Measurements from ENCODE around the gene OBSCN.

OBSCN gene

DNA sequence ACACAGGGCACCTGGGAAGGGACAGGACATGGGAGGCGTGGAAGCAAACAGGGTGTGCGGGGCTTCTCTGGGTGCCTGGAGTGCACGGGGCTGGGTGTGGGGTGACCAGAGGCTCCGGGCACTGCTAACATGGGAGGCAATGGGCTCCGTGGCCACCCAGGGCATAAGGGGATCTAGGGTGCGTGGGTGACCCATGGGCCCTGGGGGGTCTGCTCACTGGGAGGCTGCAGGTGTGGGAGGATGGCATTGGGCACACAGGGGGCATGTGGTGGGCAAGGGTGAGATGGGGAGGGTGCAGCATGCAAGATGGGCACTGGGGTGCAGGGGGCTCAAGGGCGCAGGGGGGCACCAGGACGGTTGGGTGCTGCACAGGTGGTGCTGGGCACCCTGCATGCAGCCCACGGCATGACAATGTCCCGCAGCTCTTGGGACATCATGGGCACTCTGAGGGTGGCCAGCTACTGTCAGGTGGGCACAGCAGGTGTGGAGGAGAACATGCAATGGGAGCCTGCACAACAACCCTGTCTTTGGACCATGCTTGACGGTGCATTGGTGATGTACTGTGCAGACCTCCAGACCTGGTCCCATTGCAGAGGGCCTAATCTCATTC lies 183.7 kb downstream of the OBSCN start:
- Mint-ChIP-seq H3K27ac (peak overlapping the region in 1 of 2 donors; percentile 60), H3K27me3 (no peaks in the 10 kb centered on the region), H3K4me3 (peak overlapping the region in 1 of 2 donors; percentile 31), H3K36me3 (ENCODE audit: insufficient read depth) (peaks cover 19% of the 10 kb centered on the region), H3K9me3 (no peaks in the 10 kb centered on the region), H3K4me1 (ENCODE audit: low read depth in 2 of 2) (peaks cover 2 to 9% of the 10 kb centered on the region in 2 donors)
- DNase-seq: no peak
- ATAC-seq (replicated peaks): no peak

DNA sequence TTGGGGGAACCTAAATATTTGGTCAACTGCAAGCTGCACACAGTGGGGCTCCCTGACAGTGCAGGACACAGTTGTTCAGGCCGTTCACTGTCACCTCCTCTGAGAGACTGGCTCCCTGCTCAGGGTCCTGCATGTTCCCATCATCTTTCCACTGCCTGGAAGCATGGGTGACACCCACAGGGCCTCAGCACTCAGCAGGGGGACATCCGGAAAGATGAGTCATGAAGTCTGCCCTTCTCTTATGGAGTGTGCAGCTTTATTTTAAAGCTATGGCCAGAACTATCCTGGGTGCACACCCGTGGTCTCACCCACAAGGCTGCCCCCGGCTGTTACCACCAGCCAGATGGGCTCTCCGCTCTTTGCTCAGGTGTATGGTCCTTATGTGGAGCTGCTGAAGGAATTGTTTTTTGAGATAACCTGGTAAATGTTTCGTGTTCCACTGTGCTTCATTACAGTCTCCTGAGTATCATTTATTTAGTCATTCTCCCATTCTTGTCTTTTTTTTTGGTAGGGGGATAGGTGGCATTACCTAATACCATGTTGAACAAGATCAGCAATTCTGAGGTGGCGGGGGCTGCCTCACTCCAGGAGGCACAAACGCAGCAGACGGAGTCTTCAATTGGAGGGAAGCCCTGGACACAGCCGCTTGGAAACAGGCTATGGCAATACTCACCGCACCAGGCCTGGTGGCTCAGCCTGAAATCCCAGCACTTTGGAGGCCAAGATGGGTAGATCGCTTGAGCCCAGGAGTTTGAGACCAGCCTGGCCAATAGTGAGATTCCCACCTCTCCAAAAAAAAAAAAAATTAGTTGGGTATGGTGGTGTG lies 184.5 kb downstream of the OBSCN start:
- no peak overlapping the region for H3K27ac Mint-ChIP-seq
- H3K4me3 Mint-ChIP-seq: no peak overlapping the region
- peaks cover 20% of the 10 kb centered on the region for H3K36me3 Mint-ChIP-seq (ENCODE audit: insufficient read depth)
- no peaks in the 10 kb centered on the region for H3K9me3 Mint-ChIP-seq
- H3K4me1 Mint-ChIP-seq (ENCODE audit: low read depth in 2 of 2): peaks cover 3 to 10% of the 10 kb centered on the region in 2 donors
- ATAC-seq (replicated peaks) (no peak), DNase-seq (no peak)
- H3K27me3 Mint-ChIP-seq: no peaks in the 10 kb centered on the region

DNA sequence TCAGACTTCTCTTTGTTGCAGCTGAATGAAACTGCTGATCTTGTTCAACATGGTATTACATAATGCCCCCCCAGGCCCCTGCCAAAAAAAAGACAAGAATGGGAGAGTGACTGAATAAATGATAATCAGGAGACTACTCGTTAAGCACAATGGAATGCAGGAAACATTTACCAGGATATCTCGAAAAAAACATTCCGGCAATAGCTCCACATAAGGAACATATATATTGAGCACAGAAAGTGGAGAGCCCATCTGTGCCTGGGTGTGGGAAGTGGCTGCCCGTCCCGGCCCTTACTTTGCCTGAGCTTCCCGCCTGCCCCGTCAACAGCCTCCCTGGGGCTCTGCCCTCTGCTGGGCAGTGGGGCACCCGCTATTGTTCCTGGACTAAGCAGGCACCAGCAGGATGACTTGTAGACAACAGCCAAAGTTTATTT lies 185.4 kb downstream of the OBSCN start:
- ATAC-seq (replicated peaks) (no peak), DNase-seq (no peak)
- Mint-ChIP-seq H3K27ac (no peak overlapping the region), H3K4me1 (ENCODE audit: low read depth in 2 of 2) (peaks cover 7 to 14% of the 10 kb centered on the region in 2 donors), H3K27me3 (no peaks in the 10 kb centered on the region), H3K4me3 (no peak overlapping the region), H3K9me3 (no peaks in the 10 kb centered on the region), H3K36me3 (ENCODE audit: insufficient read depth) (peaks cover 20% of the 10 kb centered on the region)

DNA sequence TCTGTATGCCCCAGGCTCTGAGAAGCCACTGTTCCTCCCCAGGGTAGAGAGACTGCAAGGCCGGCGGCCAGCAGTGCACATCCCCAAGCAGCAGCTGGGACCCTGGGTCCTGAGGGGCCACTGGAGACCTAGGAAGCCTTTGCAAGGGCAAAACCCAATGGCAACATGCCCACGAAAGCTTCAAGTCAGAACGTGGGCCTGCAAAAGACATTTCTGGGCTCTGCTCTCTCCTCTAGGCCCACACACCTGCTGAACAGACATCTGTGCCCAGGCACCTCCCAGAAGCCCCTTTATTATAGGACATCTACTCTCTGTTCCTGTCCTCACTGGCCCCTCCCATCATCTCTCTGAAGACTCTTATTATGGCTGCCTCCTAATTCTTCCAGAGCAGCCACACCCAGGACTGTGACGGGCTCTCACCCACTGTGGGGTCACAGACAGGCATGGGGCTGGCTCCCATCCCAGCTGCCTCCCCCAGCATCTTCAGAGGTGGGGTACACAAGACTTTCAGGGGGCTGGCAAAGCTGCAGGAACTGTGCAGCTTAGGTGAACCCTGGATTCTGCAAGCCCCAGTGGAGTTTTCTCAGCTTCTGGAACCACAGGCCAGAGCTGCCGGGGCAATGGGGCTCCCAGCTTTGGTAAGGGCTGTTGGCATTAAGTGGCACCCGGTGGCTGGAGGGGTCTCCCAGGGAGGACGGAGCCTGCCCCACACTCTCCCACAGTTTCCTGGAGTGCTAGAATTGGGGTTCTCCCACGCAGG lies 186.1 kb downstream of the OBSCN start:
- no peak overlapping the region for H3K27ac Mint-ChIP-seq
- no peak overlapping the region for H3K4me3 Mint-ChIP-seq
- peaks cover 25% of the 10 kb centered on the region for H3K36me3 Mint-ChIP-seq (ENCODE audit: insufficient read depth)
- no peaks in the 10 kb centered on the region for H3K9me3 Mint-ChIP-seq
- no peak for DNase-seq
- H3K27me3 Mint-ChIP-seq: no peaks in the 10 kb centered on the region
- H3K4me1 Mint-ChIP-seq (ENCODE audit: low read depth in 2 of 2): peaks cover 7 to 14% of the 10 kb centered on the region in 2 donors
- ATAC-seq (replicated peaks): no peak

DNA sequence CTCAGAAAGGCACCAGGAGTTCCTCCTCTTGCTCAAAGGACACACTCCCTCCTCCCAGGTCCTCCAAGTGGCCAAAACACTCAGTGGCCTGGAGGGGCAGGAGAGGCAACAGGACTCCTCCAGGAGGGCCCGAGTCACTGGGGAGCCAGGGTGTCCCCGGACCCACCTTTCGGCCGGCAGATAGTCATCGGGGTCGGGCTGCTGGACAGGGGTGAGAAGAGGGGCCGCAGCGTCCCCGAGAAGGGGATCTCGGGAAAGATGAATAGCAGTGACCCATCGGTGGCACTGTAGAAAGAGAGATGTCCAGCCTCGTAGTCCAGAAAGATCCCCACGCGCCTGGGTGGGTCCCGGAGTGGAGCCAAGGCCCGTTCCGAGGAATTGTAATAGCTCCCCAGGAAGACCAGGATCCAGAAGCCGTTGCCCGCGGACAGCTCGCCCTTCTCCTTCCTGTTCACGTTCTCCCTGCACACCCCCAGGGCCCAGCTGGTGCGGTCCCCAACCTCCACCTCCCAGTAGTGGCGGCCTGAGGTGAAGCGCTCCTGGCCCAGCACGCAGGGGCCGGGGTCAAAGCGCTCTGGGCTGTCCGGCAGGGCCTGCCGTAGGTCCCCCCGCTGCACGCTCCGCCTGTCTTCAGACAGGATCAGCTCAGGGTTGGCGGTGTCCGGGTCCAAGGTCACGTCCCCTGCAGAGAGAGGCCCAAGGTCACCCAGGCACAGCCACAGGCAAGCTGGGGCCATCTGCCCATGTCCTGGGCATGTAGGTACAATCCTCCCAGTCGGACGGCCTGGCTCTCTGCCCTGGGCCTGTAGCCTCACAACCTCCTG lies 186.9 kb downstream of the OBSCN start:
- H3K4me1 Mint-ChIP-seq (ENCODE audit: low read depth in 2 of 2): peaks cover 10 to 18% of the 10 kb centered on the region in 2 donors
- peaks cover 27% of the 10 kb centered on the region for H3K36me3 Mint-ChIP-seq (ENCODE audit: insufficient read depth)
- no peak overlapping the region for H3K4me3 Mint-ChIP-seq
- H3K27ac Mint-ChIP-seq: peak overlapping the region in 1 of 2 donors; percentile 69
- no peaks in the 10 kb centered on the region for H3K27me3 Mint-ChIP-seq
- no peaks in the 10 kb centered on the region for H3K9me3 Mint-ChIP-seq
- DNase-seq (no peak), ATAC-seq (replicated peaks) (no peak)

DNA sequence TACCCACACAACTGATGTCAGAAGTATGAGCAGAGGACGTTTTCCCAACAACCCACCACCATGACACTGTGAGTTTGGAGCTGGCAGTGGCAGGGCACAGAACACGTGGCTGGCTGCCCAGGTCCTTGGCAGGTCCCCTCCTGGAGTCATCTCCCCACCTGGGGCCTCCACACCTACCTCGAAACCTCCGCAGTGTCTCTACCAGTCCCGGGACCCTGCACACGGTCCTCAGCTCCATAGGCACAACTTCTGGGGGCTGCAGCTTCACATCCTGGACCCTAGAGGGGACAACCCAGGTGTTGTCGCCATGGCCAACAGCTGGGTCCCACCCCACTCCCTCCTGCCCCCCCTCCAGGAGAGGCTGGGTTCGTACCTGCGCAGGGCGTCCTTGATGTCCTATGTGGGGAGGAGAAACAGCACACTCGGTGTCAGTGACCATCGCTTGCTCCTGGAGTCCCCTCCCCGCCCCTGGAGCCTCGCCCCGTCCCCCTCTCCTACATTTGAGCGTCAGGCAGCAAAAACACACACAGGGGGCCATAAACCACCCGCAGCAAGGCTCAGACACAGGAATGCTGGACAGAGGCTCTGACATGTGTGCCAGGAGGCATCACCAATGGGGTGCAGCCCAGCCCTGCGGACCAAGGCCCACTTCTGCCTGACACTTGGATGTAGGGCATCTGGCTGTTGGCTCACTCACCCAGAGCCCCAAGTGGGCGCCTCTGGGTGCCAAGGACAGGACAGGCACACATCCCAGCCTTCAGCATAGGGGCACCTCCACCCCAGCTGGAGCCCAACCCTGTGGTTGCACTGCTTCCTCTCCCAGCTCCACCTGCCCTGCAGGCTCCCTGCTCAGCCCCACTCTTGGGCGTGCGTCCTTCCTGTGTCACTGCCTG lies 189.2 kb downstream of the OBSCN start:
- no peak overlapping the region for H3K4me3 Mint-ChIP-seq
- no peaks in the 10 kb centered on the region for H3K27me3 Mint-ChIP-seq
- DNase-seq (no peak), ATAC-seq (replicated peaks) (no peak)
- no peaks in the 10 kb centered on the region for H3K9me3 Mint-ChIP-seq
- H3K27ac Mint-ChIP-seq: peak overlapping the region; percentile 30 to 69
- peaks cover 45% of the 10 kb centered on the region for H3K36me3 Mint-ChIP-seq (ENCODE audit: insufficient read depth)
- H3K4me1 Mint-ChIP-seq (ENCODE audit: low read depth in 2 of 2): peaks cover 30 to 36% of the 10 kb centered on the region in 2 donors

DNA sequence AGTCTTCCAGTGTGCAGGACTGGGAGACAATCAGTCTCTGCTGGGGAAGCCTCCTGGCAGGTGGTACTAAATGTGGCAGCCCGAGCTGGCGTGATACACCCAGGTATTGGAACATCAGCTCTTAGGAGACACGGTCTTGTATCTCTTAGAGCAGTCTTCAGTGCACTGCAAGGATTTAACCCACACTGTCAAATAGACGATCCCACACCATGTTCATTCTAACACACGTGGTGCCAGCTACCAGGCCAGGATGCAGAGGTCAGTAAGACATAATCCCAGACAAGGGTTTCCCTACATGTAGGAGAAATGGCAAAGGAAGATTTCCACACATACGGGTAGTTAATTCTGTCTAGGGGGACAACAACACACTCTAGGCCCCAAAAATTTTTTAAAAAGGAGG lies 190.1 kb downstream of the OBSCN start:
- Mint-ChIP-seq H3K4me1 (ENCODE audit: low read depth in 2 of 2) (peaks cover 38 to 42% of the 10 kb centered on the region in 2 donors), H3K27me3 (no peaks in the 10 kb centered on the region), H3K27ac (peak overlapping the region; percentile 30 to 69), H3K4me3 (no peak overlapping the region), H3K9me3 (no peaks in the 10 kb centered on the region), H3K36me3 (ENCODE audit: insufficient read depth) (peaks cover 50% of the 10 kb centered on the region)
- ATAC-seq (replicated peaks) (no peak), DNase-seq (no peak)

DNA sequence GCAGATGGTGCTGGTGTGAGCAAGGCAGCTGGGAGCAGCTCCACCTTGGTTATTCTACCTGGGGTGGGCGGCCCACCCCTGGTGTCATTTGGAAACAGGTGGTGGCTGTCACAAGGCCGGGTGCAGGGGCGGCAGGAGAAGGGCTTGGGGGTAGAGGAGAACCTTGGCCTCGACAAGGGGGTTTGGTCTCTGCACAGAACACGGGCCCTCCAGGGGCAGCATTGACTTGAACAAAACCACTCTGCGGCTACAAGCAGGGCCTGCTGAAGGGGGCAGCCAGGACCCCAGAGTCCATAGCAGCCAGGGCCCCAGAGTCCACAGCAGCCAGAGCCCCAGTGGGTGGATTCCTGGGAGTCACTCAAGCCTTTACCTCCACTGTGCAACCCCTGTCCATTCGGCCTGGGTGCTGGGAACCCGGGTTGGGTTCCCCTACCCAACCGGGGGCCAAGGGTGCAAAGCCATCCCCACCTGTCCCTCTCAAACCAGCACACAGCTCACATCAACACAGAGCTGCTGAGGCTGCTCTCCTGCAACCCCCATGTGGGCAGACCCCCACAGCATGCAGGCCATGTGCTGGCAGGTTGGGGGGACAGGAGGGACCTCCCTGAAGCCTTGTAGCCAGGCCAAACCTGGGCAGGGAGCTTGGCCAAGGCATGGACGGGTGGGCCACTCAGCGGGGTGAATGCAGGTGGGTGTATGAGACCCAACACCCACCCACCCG lies 191.1 kb downstream of the OBSCN start:
- Mint-ChIP-seq H3K36me3 (ENCODE audit: insufficient read depth) (peaks cover 49% of the 10 kb centered on the region), H3K4me3 (no peak overlapping the region), H3K27ac (peak overlapping the region; percentile 77 to 87), H3K9me3 (no peaks in the 10 kb centered on the region), H3K27me3 (no peaks in the 10 kb centered on the region), H3K4me1 (ENCODE audit: low read depth in 2 of 2) (peaks cover 46 to 47% of the 10 kb centered on the region in 2 donors)
- DNase-seq (no peak), ATAC-seq (replicated peaks) (no peak)

DNA sequence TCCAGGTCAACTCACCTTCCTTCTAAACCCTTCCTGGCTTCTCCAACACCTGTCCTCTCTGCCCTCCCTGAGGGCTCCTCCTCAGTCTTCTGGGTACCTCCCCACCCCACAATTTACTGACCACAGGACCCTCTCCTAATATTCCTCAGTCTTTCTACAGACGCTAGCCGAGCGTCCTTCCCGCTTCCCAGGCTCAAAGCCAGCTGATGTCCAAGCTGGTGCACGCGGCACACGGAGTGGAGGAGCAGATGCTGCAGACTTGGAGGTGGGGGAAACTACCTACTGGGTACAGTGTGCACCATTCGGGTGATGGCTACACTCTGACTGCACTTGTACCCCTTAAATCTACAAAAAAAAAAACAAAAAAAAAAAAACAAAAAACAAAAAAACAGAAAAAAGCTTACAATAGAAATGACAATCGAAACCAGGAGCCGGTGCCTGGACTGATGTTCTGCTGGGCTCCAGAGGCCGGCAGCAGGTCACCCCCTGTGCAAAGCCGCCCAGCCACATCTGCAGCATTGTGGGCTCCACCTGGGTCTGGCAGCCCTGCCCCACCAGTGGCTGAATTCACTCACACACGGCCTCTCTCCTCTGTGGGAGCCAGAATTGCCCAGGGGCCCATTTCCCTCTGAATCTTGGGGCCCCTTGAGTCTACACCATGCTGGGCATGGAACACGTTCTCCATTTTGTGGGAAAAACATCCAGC lies 191.8 kb downstream of the OBSCN start:
- Mint-ChIP-seq H3K4me3 (no peak overlapping the region), H3K9me3 (no peaks in the 10 kb centered on the region), H3K36me3 (ENCODE audit: insufficient read depth) (peaks cover 49% of the 10 kb centered on the region), H3K4me1 (ENCODE audit: low read depth in 2 of 2) (peaks cover 53% of the 10 kb centered on the region in 2 donors), H3K27me3 (no peaks in the 10 kb centered on the region), H3K27ac (peak overlapping the region; percentile 30 to 87)
- DNase-seq (no peak), ATAC-seq (replicated peaks) (no peak)

DNA sequence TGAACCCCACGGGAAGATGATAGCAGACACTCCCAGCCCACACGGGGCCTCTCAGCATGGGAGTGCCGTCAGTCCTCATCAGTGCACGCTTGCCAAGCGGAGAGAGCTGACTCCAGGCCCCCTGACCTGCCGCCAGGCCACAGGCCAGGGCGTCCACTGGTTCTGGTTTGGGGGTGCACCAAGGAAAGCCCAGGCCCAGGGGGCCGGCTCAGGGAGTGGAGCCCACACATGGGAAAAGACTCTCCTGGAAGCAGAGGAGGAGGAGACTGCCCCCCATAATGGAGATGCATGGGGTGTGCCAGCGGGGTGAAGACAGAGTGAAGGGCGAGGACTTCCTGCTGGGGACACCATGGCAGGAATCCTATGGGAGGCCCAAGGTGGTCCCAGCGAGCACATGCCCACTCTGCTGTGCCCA lies 192.4 kb downstream of the OBSCN start:
- Mint-ChIP-seq H3K9me3 (no peaks in the 10 kb centered on the region), H3K4me3 (no peak overlapping the region), H3K27me3 (no peaks in the 10 kb centered on the region), H3K27ac (peak overlapping the region in 1 of 2 donors; percentile 87), H3K4me1 (ENCODE audit: low read depth in 2 of 2) (peaks cover 59% of the 10 kb centered on the region in 2 donors), H3K36me3 (ENCODE audit: insufficient read depth) (peaks cover 46% of the 10 kb centered on the region)
- ATAC-seq (replicated peaks) (no peak), DNase-seq (no peak)

DNA sequence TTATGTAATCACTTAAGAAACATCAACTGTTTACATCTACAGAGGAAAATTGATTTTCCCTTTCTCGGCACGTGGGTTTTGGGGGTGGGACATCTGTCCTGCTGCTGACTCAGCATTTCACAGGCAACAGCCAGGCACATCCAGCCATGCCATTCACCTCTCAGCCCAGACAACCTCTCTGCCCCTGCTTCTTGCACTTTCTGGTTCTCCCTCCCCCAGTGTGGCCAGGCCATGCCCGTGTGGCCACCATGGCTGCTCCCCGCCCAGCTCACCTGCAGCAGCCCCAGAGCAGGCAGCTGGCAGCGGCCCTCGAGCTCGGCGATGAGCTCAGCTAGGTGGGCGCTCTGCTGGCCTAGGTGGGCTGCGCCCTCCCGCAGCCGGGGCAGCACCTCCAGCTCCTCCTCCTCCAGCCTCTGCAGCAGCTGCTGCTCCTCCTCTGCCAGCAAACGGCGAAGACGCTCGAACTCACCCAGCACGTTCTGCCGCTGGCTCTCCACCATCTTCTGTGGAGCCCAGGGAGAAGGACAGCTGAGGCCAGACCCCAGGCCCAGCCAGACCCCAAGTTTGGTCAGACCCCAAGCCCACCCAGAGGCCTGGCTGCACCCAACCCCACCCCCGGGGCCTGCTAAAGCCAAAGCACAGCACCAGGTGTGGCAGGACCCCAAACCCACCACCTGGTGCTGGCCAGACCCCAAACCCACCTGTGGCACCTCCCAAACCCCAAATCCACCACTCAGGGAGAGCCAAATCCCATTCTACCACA lies 193.0 kb downstream of the OBSCN start:
- Mint-ChIP-seq H3K27me3 (no peaks in the 10 kb centered on the region), H3K27ac (peak overlapping the region; percentile 81 to 87), H3K4me1 (ENCODE audit: low read depth in 2 of 2) (peaks cover 63 to 65% of the 10 kb centered on the region in 2 donors), H3K4me3 (no peak overlapping the region), H3K9me3 (no peaks in the 10 kb centered on the region), H3K36me3 (ENCODE audit: insufficient read depth) (peaks cover 47% of the 10 kb centered on the region)
- ATAC-seq (replicated peaks) (no peak), DNase-seq (no peak)
